Endothelial cell of umbilical vein (primary cell): Measurements from ENCODE around the gene SRPK2.

Experiments used
- CTCF ChIP-seq, 2 donors: IDR thresholded peaks; 1 replicate in 1 of 2; 2 replicates in 1 of 2; pipeline ENCODE4 v1.5.1; 2011; ENCODE audit warnings: low read length in 2 of 2, mild to moderate bottlenecking in 2 of 2, moderate library complexity in 2 of 2, control low read depth in 1 of 2, inconsistent platforms in 1 of 2, low read depth in 1 of 2; ENCODE audit not compliant: insufficient read depth in 1 of 2; ENCODE audit errors: extremely low read depth in 1 of 2
- POLR2A ChIP-seq: IDR thresholded peaks from 2 replicates; pipeline ENCODE4 v1.6.1; 2012; ENCODE audit warnings: low read depth, mild to moderate bottlenecking, control low read depth, low read length
- POLR2AphosphoS5 ChIP-seq: IDR thresholded peaks from 2 replicates; pipeline ENCODE4 v1.6.1; 2012; ENCODE audit warnings: low read depth, mild to moderate bottlenecking, control low read depth, low read length, moderate library complexity; ENCODE audit not compliant: insufficient read depth

GRCh38 chr7:105137898-105138297 is 250.8 kb downstream of the SRPK2 start:
- TF ChIP-seq CTCF (IDR thresholded peaks at IDR 0.05; ENCODE audit: extremely low read depth in 1 of 2, insufficient read depth in 1 of 2, low read depth in 1 of 2, low read length in 2 of 2), result no peak
- no peak for TF ChIP-seq POLR2A
- TF ChIP-seq POLR2AphosphoS5, result no peak
